HG03342 (cell line): ENCODE measurements around the gene OR2H1.

Experiments
- ATAC-seq: cut with Tn5 transposase; IDR thresholded peaks from one replicate; pipeline ENCODE4 v1.9.1; 2021; ENCODE audit warnings: mild to moderate bottlenecking, moderate library complexity; ENCODE audit not compliant: unreplicated experiment

The OR2H1 gene

GRCh38 chr6:29483186-29483585 lies 26.2 kb downstream of the OR2H1 start:
- ATAC-seq: no peak

DNA sequence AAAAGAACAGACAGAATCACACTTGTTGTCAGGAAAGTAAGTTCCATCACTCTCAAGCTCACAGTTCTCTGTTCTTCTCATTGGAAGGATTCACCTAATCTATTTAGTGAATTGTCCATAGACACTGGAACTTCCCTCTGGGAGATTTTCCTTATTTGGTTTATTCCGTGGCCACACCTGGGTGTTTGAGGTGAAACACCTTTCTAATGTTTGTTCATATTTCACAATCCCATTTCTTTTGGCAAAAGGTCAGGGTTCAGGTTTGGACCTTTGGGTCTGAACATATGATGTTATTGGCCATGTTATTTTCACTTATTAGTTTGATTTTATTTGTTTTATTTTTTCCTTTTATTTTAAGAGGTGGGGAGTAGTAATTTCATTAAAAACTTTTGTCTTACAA lies 26.8 kb downstream of the OR2H1 start:
- ATAC-seq: no peak

DNA sequence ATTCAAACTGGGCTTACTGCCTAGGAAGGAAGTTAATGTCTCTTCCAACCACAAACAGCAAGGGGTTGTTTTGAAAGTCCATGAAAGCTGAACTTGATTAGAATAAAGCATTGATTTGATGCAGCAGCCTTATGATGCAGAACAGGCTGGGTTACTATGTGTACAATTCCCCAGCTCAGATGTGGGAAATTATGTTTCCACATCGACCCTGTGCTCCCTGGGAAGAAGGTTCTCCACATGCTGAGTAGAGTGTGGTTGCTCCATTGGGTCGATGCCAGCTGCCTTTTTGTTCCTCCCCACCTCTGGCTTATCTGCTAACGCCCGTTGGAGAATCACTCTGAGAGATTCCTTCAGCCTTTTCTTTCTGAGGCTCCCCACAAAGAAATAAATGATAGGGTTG lies 29.6 kb downstream of the OR2H1 start:
- ATAC-seq: no peak

GRCh38 chr6:29487131-29487530 lies 30.2 kb downstream of the OR2H1 start:
- no peak for ATAC-seq

GRCh38 chr6:29487660-29488059 lies 30.7 kb downstream of the OR2H1 start, which contains the start of gene MAS1L:
MAS1L (minus strand) TSS chr6:29487956; CDS start chr6:29487902, 54 bp downstream.
- no peak for ATAC-seq

DNA sequence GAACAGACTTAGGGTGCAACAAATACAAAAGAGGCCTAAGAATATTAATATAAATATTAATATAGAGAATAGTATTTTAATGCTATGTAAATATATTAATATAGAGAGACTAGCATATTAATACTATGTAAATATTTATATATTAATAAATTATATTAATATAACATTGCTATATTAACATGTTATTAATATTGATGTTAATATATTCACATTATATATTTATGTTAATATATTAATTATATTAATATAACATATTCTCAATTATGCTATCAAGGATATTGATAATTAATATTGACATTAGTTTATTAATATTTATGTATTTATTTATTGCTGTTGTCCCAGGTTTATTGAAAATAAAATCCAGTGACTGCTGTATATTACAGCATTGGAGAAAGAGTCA lies 31.9 kb downstream of the OR2H1 start:
- ATAC-seq: no peak

DNA sequence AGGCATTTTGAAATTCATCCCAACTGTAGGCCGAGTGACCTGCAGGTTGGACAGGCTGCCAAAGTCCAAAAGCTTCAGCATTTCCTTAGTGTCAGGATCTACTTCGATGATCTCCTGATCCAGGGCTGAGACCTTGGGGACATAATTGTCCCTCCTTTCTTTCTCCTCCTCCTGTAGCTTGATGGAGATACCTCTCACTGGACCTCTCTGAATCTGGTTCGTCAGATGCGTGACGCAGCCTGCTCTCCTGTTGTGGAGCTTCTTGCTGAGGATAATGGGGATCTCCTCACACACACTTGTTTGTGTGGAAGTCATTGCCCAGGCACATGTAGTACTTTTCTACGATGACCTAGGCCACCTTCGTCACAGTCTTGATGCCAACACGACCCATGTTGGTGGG lies 32.3 kb downstream of the OR2H1 start:
- ATAC-seq: no peak

DNA sequence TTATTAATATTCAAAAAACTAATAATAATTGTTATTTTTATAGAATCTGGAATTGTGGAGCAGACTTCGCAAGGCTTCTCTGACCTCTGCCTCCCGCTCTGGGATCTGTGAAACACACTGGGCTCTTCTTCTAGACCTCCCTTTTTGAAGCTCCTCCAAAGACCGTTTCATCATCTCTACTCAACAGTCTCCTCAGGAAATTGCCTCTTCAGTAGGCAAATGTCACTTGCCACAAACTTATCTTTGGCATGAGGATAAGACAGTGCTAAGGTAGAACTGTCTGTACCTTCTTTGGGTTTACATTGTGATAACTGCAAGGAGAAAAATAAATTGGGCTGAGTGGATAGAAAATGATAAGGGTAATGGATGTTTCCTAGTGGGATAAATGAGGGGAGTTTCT lies 33.1 kb downstream of the OR2H1 start:
- ATAC-seq: no peak

DNA sequence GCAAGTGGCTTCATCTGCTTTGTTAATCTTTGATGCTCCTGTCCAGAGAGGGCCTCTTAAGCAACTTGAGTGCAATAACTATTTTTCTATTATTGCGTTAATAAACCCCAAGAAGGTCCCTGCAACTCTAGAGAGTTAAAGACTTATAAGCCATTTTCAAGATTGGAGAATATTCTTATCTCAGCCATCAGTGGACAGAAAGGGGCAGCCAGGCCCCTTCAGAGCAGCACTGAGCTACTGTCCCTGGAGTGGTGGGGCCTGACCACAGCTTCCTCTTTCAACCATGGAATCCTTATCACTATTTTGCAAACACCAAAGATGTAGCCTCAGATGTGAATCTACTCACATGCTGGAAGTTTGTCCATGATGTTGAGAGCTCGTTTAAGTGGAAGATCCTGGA lies 33.6 kb downstream of the OR2H1 start:
- no peak for ATAC-seq

- no peak for ATAC-seq
These were observed 34.6 kb downstream of the OR2H1 start for GRCh38 chr6:29491574-29491973.

- ATAC-seq: no peak
These were observed 36.3 kb downstream of the OR2H1 start for GRCh38 chr6:29493261-29493660.

DNA sequence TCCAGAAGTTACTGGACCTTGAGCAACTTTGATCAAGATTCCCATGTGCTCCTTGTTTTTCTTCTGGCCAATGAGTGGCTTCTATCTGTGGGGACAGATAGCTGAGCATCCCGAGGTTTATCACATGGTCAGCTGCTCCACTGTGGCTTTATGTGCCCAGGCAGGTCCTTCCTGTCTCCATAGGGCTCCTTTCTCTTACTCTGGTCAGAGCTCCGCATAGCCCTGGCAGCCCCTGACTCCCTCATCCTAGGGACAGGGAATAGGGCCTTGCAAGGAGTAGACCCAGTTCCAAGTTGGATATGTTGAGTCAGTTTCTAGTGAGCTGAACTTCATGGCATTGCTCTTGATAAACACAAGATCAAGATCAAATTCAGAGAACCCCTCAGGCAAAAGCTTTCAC lies 37.2 kb downstream of the OR2H1 start:
- no peak for ATAC-seq

- ATAC-seq: no peak
These were observed 38.6 kb downstream of the OR2H1 start for GRCh38 chr6:29495571-29495970.

GRCh38 chr6:29496961-29497360 lies 40.0 kb downstream of the OR2H1 start:
- no peak for ATAC-seq

GRCh38 chr6:29499704-29500103 lies 42.7 kb downstream of the OR2H1 start:
- no peak for ATAC-seq

GRCh38 chr6:29500594-29500993 lies 43.6 kb downstream of the OR2H1 start:
- no peak for ATAC-seq

DNA sequence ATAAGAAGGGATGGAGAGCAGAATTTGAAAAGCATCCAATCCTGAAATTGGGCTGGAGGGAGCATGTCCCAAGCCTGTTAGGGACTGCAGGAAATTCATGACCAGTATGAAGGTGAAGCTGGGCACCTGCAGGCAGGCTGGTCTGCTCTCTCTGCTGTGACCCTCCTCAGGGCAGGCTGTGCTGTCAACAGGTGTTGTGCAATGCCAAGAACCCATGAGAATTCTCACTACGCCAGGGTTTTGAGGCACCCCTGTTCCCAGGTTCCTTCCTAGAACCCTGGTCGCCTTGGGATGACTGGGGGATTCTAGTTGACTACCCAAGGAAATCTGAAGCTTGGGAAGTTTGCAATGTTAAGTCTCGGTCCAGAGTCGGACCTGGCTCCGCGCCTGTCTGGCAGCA lies 44.2 kb downstream of the OR2H1 start:
- ATAC-seq: no peak

DNA sequence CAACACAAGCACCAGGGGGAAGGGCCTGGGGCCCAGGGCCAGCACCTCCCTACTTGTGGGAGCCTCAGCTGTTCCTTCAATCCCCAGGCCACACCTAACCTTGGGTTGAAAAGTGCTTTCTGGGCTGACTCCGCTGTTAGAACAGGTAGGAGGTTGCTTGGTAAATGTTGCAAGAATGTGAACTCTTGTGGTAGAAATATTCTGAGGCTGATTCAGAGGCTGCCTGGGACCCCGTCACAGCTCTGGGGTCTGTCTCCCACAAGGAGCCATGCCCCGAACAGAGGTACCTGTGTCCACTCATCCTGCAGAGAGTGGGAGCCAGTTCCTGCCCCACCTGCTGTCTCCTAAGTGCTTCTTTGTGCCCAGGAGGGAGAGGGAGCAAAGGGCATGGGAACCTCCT lies 45.2 kb downstream of the OR2H1 start:
- ATAC-seq: no peak

DNA sequence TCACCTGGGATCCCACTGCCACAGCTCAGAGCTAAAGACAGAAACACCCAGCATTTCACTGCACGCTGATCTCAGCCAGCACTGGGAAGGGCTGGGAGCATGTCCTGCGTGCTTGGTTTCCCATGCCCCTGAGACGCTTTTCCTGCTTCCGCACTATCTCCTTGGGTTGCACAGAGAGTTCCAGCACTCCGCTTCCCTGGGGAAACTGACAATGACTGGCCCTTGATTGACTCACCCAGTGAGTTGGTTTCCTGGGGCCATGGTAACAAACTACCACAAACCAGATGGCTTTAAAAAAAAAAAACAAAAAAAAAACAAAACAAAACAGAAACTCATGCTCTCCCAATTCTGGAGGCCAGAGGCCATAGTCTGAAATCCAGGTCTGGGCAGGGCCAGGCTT lies 45.6 kb downstream of the OR2H1 start:
- ATAC-seq: no peak

- no peak for ATAC-seq
These were observed 48.0 kb downstream of the OR2H1 start for GRCh38 chr6:29504961-29505360.

DNA sequence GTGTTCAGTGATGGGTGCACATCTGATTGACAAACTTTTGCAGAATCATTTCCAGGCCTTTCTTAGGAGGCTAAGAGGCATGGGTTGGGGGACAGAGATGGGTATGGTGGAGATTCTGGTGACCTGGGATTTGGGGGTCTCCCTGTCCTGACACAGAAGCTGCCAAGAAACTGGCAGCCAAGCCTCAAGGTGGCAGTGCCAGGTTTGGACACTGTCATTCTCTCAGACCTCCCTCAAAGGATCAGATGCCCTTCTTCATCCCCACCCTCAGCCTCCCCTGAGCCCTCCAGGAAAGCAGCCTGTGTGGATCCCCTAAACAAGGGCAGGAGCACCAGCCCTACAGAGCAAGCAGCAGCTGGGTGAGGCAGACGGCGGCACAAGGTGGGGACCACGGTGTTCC lies 48.9 kb downstream of the OR2H1 start:
- no peak for ATAC-seq

DNA sequence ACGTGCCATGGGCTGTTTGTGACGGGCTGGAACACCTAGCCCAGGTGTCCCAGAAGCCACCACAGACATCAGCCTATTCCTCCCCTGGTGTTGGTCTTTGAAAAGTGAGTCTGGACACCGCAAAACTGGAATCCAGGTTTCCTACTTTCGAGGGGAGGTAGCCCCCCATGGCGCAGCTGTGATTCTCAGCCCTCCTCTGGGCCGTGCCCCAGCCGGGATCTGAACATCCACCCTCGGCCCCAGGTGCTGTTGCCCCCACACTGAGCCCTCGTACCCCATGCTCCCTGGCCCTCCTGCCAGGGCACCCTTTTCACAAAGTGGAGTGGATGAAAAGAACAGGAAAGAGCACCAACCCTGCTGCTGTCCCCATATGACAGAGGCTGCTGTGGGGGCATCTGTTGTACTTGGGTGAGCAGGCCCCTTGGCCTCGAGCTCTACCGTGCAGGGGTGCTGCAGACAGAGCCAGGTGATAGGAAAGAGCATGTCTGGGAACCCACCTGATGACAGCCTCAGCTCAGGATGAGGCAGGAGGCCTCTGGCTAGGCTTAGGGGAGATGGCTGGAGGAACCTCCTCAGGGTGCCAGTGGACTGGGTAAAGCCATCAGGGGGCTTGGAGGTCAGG lies 49.6 kb downstream of the OR2H1 start:
- ATAC-seq: no peak

DNA sequence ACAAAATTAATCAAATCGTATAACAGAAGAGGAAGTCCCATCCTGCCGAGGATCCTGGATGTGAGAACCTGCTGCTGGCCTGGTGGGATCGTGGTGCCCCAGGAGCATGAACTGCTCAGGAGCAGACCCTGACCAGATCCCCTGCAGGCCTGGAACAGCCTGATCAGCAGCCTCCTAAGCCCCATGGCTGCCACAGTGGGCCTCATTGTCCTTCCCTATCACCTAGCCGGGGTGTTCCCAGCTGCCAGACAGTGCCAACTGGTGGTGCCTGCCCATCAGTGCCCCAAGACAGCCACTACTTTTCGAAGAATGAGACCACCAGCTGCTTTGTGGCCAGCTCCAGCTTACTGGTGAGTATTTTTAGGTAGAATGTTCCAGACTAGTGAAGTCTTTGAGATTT lies 50.4 kb downstream of the OR2H1 start:
- ATAC-seq: no peak
